ENCODE measurements around the gene CDO1. TPM values are rescaled to one million over a fixed set of nuclear protein-coding genes. Genes with fewer than 3 reads are reported as not detected.

CDO1 gene
- total and polyA plus RNA-seq, 10 donors: 1.4 to 11.1 (median 1.7) TPM

GRCh38 chr5:115767424-115767823, 49.0 kb downstream of the CDO1 start:
- WGBS, 5 donors: 38 to 55% (median 49%) methylated on average over 3 of the region's 3 CpGs

DNA sequence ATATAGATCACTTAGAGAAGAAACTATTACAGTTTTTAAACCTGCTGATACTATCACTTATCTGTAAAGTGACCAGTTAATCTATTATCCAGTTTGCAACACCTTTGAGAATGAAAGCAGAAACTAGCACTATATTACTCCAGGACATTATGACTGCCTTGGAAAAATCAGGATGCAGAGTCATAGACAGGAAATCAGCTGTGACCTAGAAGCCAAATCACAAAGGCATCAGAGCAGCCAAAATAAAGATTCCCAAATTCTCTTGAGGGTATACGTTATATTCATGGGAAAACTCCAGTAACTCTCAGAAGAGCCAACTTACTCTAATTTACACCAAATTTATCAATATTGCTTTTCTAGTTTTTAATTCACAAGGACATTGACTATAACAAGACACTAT, 49.9 kb downstream of the CDO1 start:
- WGBS, 5 donors: 41 to 72% (median 67%) methylated on average over 1 of the region's 1 CpG
- TF ChIP-seq CTCF (IDR thresholded peaks at IDR 0.05 in 8 of 11, conservative IDR thresholded peaks at IDR 0.05 in 3 of 11): no peak
- no peak for TF ChIP-seq POLR2AphosphoS5 (IDR thresholded peaks at IDR 0.05)
- no peak for TF ChIP-seq POLR2A (IDR thresholded peaks at IDR 0.05)
- Histone ChIP-seq H3K36me3 (no peaks in the 10 kb centered on the region), H3K27me3 (replicated peaks in 1 of 7) (no peaks in the 10 kb centered on the region), H3K27ac (peak overlapping the region in 1 of 8 donors; percentile 13), H3K4me3 (no peak overlapping the region), H3K4me1 (peaks cover 0 to 5% (median 2%) of the 10 kb centered on the region in 6 donors), H3K9me3 (no peaks in the 10 kb centered on the region)
- intact Hi-C loops (cut with DNase I; ENCODE audit: low total_unique reads): no loop called here
- no peak for DNase-seq

More at GRCh38 chr5:115767424-115767823, 49.0 kb downstream of the CDO1 start:
- Histone ChIP-seq H3K9me3 (no peaks in the 10 kb centered on the region), H3K4me3 (no peak overlapping the region), H3K4me1 (peaks cover 0 to 5% (median 2%) of the 10 kb centered on the region in 6 donors), H3K36me3 (no peaks in the 10 kb centered on the region), H3K27ac (no peak overlapping the region), H3K27me3 (replicated peaks in 1 of 7) (no peaks in the 10 kb centered on the region)
- intact Hi-C loops (cut with DNase I; ENCODE audit: low total_unique reads): no loop called here
- no peak for DNase-seq
- TF ChIP-seq POLR2A (IDR thresholded peaks at IDR 0.05) (no peak), POLR2AphosphoS5 (IDR thresholded peaks at IDR 0.05) (no peak), CTCF (IDR thresholded peaks at IDR 0.05 in 8 of 11, conservative IDR thresholded peaks at IDR 0.05 in 3 of 11) (no peak)

DNA sequence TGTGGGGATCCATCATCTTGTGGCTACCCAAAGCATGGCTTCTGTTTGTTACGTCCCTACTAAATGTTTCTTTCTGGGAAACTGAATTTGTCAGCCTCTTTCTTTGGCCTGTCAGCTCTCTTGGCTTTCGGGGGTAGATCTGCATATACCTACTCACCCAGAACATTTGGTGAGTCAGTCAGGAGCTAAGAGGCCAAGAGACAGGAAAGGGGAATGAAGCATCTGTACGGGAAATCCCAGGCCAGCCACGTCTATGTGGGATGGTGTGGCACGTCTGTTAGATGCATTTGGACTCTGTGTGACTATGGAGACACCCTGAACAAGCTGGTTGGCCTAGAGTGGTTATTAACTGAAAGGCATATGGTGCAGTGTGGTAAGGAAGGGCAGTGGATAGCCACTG, 58.1 kb downstream of the CDO1 start:
- Histone ChIP-seq H3K4me3 (no peak overlapping the region), H3K27ac (no peak overlapping the region), H3K9me3 (no peaks in the 10 kb centered on the region), H3K36me3 (no peaks in the 10 kb centered on the region), H3K4me1 (no peaks in the 10 kb centered on the region), H3K27me3 (replicated peaks in 1 of 7) (peaks cover 0 to 5% (median 0%) of the 10 kb centered on the region in 7 donors)
- TF ChIP-seq POLR2A (IDR thresholded peaks at IDR 0.05) (no peak), CTCF (IDR thresholded peaks at IDR 0.05 in 8 of 11, conservative IDR thresholded peaks at IDR 0.05 in 3 of 11) (no peak), POLR2AphosphoS5 (IDR thresholded peaks at IDR 0.05) (no peak)
- intact Hi-C loops (cut with DNase I; ENCODE audit: low total_unique reads): no loop called here
- 60 to 68% (median 63%) methylated on average over 5 of the region's 5 CpGs for WGBS, 5 donors
- no peak for DNase-seq

GRCh38 chr5:115755675-115756074, 60.8 kb downstream of the CDO1 start:
- intact Hi-C loops (cut with DNase I; ENCODE audit: low total_unique reads): no loop called here
- no peaks in the 10 kb centered on the region for H3K4me1 ChIP-seq
- WGBS, 5 donors: 52 to 81% (median 73%) methylated on average over 1 of the region's 1 CpG
- TF ChIP-seq POLR2AphosphoS5 (IDR thresholded peaks at IDR 0.05) (no peak), CTCF (IDR thresholded peaks at IDR 0.05 in 8 of 11, conservative IDR thresholded peaks at IDR 0.05 in 3 of 11) (no peak), POLR2A (IDR thresholded peaks at IDR 0.05) (no peak)
- no peak overlapping the region for H3K4me3 ChIP-seq
- no peak overlapping the region for H3K27ac ChIP-seq
- no peaks in the 10 kb centered on the region for H3K36me3 ChIP-seq
- no peaks in the 10 kb centered on the region for H3K9me3 ChIP-seq
- no peak for DNase-seq
- peaks cover 0 to 5% (median 0%) of the 10 kb centered on the region in 7 donors for H3K27me3 ChIP-seq (replicated peaks in 1 of 7)

Small RNA genes within 50 kb of the gene (small RNA-seq; reads per million reads assigned to genes)
- gene RNU2-49P: 0 to 0.07 (median 0) reads per million in 4 donors

Other genes starting within 250 kb of the CDO1 start
- gene TICAM2, start 214.2 kb downstream of the CDO1 start, total RNA-seq: 1 to 10 TPM; 5.1 to 9.2 (median 7.9) TPM
- gene TICAM2, start 214.2 kb downstream of the CDO1 start, polyA plus RNA-seq: 1 to 10 TPM; 2.9 to 4.2 (median 2.9) TPM
- gene TMED7, start 190.6 kb downstream of the CDO1 start, total RNA-seq: 10 to 100 TPM; 56.7 to 70.9 (median 68.6) TPM
- 10 to 100 TPM in 2 of 3 donors, 1 to 10 TPM in 1; 8.4 to 13.7 (median 12.5) TPM for gene TMED7, start 190.6 kb downstream of the CDO1 start, polyA plus RNA-seq
- 10 to 100 TPM; 40.1 to 90.4 (median 53.7) TPM for gene ATG12, start 24.9 kb upstream of the CDO1 start, total RNA-seq
- 10 to 100 TPM; 30.6 to 36.4 (median 34.5) TPM for gene ATG12, start 24.9 kb upstream of the CDO1 start, polyA plus RNA-seq
- 100 to 1,000 TPM in 1 of 7 donors, 10 to 100 TPM in 6; 56.4 to 190 (median 63.3) TPM for gene AP3S1, start 25.3 kb upstream of the CDO1 start, total RNA-seq
- 10 to 100 TPM; 42.0 to 64.7 (median 60.1) TPM for gene AP3S1, start 25.3 kb upstream of the CDO1 start, polyA plus RNA-seq
- under 1 TPM in 4 of 7 donors, not detected in 3; 0.22 to 0.77 (median 0.35) TPM for gene LVRN, start 145.8 kb upstream of the CDO1 start, total RNA-seq
- under 1 TPM in 2 of 3 donors, not detected in 1; 0.11 to 0.15 TPM for gene LVRN, start 145.8 kb upstream of the CDO1 start, polyA plus RNA-seq
- 1 to 10 TPM in 1 of 7 donors, not detected in 6; 2.9 TPM for gene ARL14EPL, start 215.8 kb upstream of the CDO1 start, total RNA-seq
- under 1 TPM in 1 of 3 donors, not detected in 2; 0.09 TPM for gene ARL14EPL, start 215.8 kb upstream of the CDO1 start, polyA plus RNA-seq